Activated T-cell treated with anti-CD3 and anti-CD28 coated beads for 1 hour (primary cell): ENCODE data around the gene LCN12.
"Not testable (repeated sequence)": the region's sequence is repeated elsewhere in the genome, so short reads cannot be mapped to it uniquely, and the experiment has no call there.

Experiments
- DNase-seq: peaks from one replicate; pipeline ENCODE4 v3.0.0-alpha.2; 2020; ENCODE audit warnings: low read depth

The LCN12 gene

GRCh38 chr9:136991993-136992818, 40.1 kb downstream of the LCN12 start, which contains the start of gene PAXX:
Gene PAXX (plus strand): TSS chr9:136992422. CDS start chr9:136992444, 22 bp downstream.
- peak; percentile 92 for DNase-seq

- no peak for DNase-seq
These were observed 40.8 kb downstream of the LCN12 start for GRCh38 chr9:136992819-136993369.

- DNase-seq = no peak
These were observed 42.3 kb downstream of the LCN12 start for GRCh38 chr9:136994180-136994887.

- DNase-seq = no peak
These were observed 42.8 kb downstream of the LCN12 start for GRCh38 chr9:136994888-136995230.

- DNase-seq = no peak
These were observed 43.3 kb downstream of the LCN12 start for GRCh38 chr9:136995362-136995761.

- DNase-seq = no peak
These were observed 43.8 kb downstream of the LCN12 start for GRCh38 chr9:136995772-136996311.

- peak; percentile 40 for DNase-seq
These were observed 44.6 kb downstream of the LCN12 start, which contains the start of gene CLIC3 for GRCh38 chr9:136996361-136997292. Gene CLIC3 (minus strand): TSS chr9:136996568. CDS start chr9:136996543, 25 bp downstream.

- no peak for DNase-seq
These were observed 45.3 kb downstream of the LCN12 start for GRCh38 chr9:136997371-136997770.

GRCh38 chr9:136997830-136998234, 45.8 kb downstream of the LCN12 start:
- DNase-seq = no peak

- no peak for DNase-seq
These were observed 48.3 kb downstream of the LCN12 start for GRCh38 chr9:137000177-137000930.

GRCh38 chr9:137001857-137002645, 50.0 kb downstream of the LCN12 start:
- DNase-seq = no peak

GRCh38 chr9:137002646-137003041, 50.6 kb downstream of the LCN12 start:
- DNase-seq = no peak

- DNase-seq = not testable (repeated sequence)
These were observed 52.2 kb downstream of the LCN12 start for GRCh38 chr9:137004285-137004684.
